Neural cell (in vitro differentiated cells): ENCODE measurements around the gene MYOF.
"Not testable (repeated sequence)": the region's sequence is repeated elsewhere in the genome, so short reads cannot be mapped to it uniquely, and the experiment has no call there.

ENCODE experiments used
- CTCF ChIP-seq: fragments of 450-650 bp; IDR thresholded peaks from 2 replicates; pipeline ENCODE4 v1.5.1; 2014; ENCODE audit warnings: antibody characterized with exemption, mild to moderate bottlenecking, moderate library complexity; ENCODE audit not compliant: poor library complexity, severe bottlenecking
- EP300 ChIP-seq: fragments of 450-650 bp; conservative IDR thresholded peaks from 2 replicates; pipeline ENCODE4 v1.6.1; 2014; ENCODE audit warnings: antibody characterized with exemption, mild to moderate bottlenecking, moderate library complexity; ENCODE audit not compliant: poor library complexity, severe bottlenecking
- EZH2 ChIP-seq: fragments of 200-600, 300-800 bp; shearing (Covaris generic), sonication (generic); IDR thresholded peaks from 2 replicates; pipeline ENCODE4 v1.6.1; 2014; ENCODE audit warnings: antibody characterized with exemption, low read length, borderline replicate concordance, mild to moderate bottlenecking; ENCODE audit not compliant: insufficient read depth, poor library complexity, severe bottlenecking
- POLR2AphosphoS5 ChIP-seq: IDR thresholded peaks from 2 replicates; pipeline ENCODE4 v1.6.1; 2012
- RAD21 ChIP-seq: fragments of 450-650 bp; conservative IDR thresholded peaks from 2 replicates; pipeline ENCODE4 v1.6.1; 2014; ENCODE audit warnings: antibody characterized with exemption, mild to moderate bottlenecking, moderate library complexity
- SMC3 ChIP-seq: fragments of 450-650 bp; conservative IDR thresholded peaks from 2 replicates; pipeline ENCODE4 v1.6.1; 2014; ENCODE audit warnings: antibody characterized with exemption, mild to moderate bottlenecking, moderate library complexity; ENCODE audit not compliant: poor library complexity
- TAF1 ChIP-seq: IDR thresholded peaks from 2 replicates; pipeline ENCODE4 v1.6.1; 2012; ENCODE audit warnings: low read depth

- TF ChIP-seq CTCF, EP300, SMC3, TAF1, RAD21, EZH2, POLR2AphosphoS5: not testable (repeated sequence)
Observed at GRCh38 chr10:93467635-93468034, 14.5 kb downstream of the MYOF start.
